ENCODE results near the gene POC5. TPM values are rescaled to one million over a fixed set of nuclear protein-coding genes. Genes with fewer than 3 reads are reported as not detected.
"Not testable (repeated sequence)": the region's sequence is repeated elsewhere in the genome, so short reads cannot be mapped to it uniquely, and the experiment has no call there.

The POC5 gene
- total RNA-seq, 4 donors from 2014 or later = 11.4 to 39.9 (median 15.0) TPM

DNA sequence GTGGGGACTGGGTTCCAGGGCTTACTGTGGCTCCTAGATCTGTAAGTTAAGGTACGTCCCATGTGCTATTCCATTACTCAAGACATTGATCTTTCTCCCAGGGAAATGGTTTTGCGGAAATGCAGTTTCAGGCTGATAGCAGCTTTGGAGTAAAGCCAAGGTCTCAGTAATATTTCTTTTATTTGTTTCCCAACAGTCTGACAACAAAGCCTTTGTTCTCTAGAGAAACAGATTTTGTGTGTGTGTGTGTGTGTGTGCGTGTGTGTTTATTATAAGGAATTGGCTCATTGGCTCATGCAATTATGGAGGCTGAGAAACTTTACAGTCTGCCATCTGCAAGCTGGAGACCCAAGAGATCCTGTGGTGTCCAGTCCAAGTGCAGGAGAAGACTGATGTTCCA is 12.1 kb upstream of the POC5 start:
- Histone ChIP-seq H3K27ac (no peak overlapping the region), H3K27me3 (no peaks in the 10 kb centered on the region), H3K36me3 (no peaks in the 10 kb centered on the region), H3K9me3 (peaks cover 0 to 7% (median 0%) of the 10 kb centered on the region in 4 donors), H3K4me3 (no peak overlapping the region), H3K4me1 (no peaks in the 10 kb centered on the region)
- 25 to 29% methylated on average over 3 of the region's 3 CpGs for WGBS, 2 donors
- TF ChIP-seq EP300 (IDR thresholded peaks at IDR 0.05) (no peak), POLR2A (IDR thresholded peaks at IDR 0.05) (no peak)
- TF ChIP-seq, protein P1, sequence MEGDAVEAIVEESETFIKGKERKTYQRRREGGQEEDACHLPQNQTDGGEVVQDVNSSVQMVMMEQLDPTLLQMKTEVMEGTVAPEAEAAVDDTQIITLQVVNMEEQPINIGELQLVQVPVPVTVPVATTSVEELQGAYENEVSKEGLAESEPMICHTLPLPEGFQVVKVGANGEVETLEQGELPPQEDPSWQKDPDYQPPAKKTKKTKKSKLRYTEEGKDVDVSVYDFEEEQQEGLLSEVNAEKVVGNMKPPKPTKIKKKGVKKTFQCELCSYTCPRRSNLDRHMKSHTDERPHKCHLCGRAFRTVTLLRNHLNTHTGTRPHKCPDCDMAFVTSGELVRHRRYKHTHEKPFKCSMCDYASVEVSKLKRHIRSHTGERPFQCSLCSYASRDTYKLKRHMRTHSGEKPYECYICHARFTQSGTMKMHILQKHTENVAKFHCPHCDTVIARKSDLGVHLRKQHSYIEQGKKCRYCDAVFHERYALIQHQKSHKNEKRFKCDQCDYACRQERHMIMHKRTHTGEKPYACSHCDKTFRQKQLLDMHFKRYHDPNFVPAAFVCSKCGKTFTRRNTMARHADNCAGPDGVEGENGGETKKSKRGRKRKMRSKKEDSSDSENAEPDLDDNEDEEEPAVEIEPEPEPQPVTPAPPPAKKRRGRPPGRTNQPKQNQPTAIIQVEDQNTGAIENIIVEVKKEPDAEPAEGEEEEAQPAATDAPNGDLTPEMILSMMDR (IDR thresholded peaks at IDR 0.05) = no peak
- no peak for DNase-seq (ENCODE audit: low spot score in 2 of 2)

DNA sequence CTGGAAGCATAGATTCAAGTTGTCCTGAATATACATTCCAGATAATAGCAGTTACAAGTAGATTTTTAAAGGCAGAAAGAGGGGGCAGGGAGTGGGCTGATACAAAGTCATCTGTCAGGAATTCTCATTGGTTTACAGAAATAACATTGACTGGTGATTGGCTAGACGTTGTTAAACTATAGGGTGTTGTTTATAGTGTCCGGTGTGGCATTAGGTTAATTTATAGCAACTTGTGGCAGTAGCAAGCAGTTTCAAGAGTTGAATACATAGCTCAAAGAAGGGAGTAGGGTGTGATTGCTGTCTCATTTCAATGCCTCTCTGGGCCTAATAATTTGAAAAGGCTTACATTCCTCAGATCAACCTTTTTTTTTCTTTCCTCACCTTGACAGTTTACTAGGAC is 10.7 kb upstream of the POC5 start:
- 73 to 83% methylated on average over 2 of the region's 2 CpGs for WGBS, 2 donors
- no peak for TF ChIP-seq EP300 (IDR thresholded peaks at IDR 0.05)
- TF ChIP-seq POLR2A (IDR thresholded peaks at IDR 0.05) = no peak
- TF ChIP-seq, protein P1 (IDR thresholded peaks at IDR 0.05) = no peak
- H3K27ac ChIP-seq = no peak overlapping the region

DNA sequence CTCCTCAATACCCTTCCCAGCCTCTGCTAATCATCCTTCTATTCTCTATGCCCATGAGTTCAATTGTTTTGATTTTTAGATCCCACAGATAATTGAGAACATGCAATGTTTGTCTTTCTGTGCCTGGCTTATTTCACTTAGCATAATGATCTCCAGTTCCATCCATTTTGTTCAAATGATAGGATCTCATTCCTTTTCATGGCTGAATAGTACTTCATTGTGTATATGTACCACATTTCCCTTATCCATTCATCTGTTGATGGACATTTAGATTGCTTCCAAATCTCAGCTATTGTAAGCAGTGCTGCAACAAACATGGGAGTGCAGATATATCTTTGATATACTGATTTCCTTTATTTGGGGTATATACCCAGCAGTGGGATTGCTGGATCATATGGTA is 9.0 kb upstream of the POC5 start:
- not testable (repeated sequence) for DNase-seq (ENCODE audit: low spot score in 2 of 2); H3K27me3 ChIP-seq; H3K9me3 ChIP-seq; H3K4me3 ChIP-seq; H3K36me3 ChIP-seq; H3K4me1 ChIP-seq; H3K27ac ChIP-seq

More for the DNA sequence above, 10.7 kb upstream of the POC5 start:
- H3K27me3 ChIP-seq = no peaks in the 10 kb centered on the region
- DNase-seq (ENCODE audit: low spot score in 2 of 2) = no peak
- H3K4me1 ChIP-seq = no peaks in the 10 kb centered on the region
- no peaks in the 10 kb centered on the region for H3K36me3 ChIP-seq
- H3K4me3 ChIP-seq = no peak overlapping the region
- H3K9me3 ChIP-seq = no peaks in the 10 kb centered on the region

DNA sequence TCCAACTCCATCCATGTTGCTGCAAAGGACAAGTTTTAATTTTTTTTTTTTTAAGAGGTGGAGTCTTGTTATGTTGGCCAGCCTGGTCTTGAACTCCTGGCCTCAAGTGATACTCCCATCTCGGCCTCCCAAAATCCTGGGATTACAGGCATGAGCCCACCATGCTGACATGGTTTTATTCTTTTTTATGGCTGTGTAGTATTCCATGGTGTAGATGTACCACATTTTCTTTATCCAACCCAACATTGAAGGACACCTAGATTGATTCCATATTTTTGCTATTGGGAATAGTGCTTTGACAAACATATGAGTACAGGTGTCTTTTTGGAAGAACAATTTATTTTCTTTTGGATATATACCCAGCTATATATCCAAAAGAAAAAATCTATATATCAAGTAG is 6.1 kb upstream of the POC5 start:
- TF ChIP-seq, protein P1 (IDR thresholded peaks at IDR 0.05) = no peak
- TF ChIP-seq EP300 (IDR thresholded peaks at IDR 0.05) = no peak
- no peak for TF ChIP-seq POLR2A (IDR thresholded peaks at IDR 0.05)
- H3K4me3 ChIP-seq = no peak overlapping the region
- no peaks in the 10 kb centered on the region for H3K36me3 ChIP-seq
- no peak overlapping the region for H3K27ac ChIP-seq
- 87 to 95% methylated on average over 1 of the region's 1 CpG for WGBS, 2 donors
- no peaks in the 10 kb centered on the region for H3K9me3 ChIP-seq
- DNase-seq (ENCODE audit: low spot score in 2 of 2) = no peak
- H3K4me1 ChIP-seq = no peaks in the 10 kb centered on the region
- no peaks in the 10 kb centered on the region for H3K27me3 ChIP-seq

DNA sequence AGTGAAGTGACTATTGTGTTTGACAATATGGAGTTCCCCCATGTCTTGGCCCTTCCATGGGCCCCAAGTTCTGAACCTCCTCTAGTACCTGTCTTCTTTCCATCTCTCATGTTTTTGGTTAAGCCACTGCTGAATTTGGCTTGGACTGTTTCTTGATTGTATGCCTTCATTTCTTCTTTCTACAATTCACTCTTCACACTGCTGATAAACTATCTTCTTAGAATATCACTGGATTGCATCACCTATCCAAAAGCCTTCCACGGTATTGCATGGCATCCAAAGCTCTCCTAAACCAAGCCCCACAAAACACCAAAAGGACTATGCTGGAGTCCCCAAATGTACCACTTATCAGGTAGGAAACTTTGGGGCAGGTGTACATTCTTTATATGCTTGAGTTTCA is 4.3 kb upstream of the POC5 start:
- Histone ChIP-seq H3K4me3 (no peak overlapping the region), H3K4me1 (peaks cover 0 to 2% (median 2%) of the 10 kb centered on the region in 4 donors), H3K27me3 (no peaks in the 10 kb centered on the region), H3K27ac (no peak overlapping the region), H3K36me3 (no peaks in the 10 kb centered on the region), H3K9me3 (no peaks in the 10 kb centered on the region)
- no peak for DNase-seq (ENCODE audit: low spot score in 2 of 2)
- TF ChIP-seq, protein P1 (IDR thresholded peaks at IDR 0.05) = no peak
- TF ChIP-seq POLR2A (IDR thresholded peaks at IDR 0.05) (no peak), EP300 (IDR thresholded peaks at IDR 0.05) (no peak)
- WGBS, 2 donors = 80 to 93% methylated on average over 1 of the region's 1 CpG

DNA sequence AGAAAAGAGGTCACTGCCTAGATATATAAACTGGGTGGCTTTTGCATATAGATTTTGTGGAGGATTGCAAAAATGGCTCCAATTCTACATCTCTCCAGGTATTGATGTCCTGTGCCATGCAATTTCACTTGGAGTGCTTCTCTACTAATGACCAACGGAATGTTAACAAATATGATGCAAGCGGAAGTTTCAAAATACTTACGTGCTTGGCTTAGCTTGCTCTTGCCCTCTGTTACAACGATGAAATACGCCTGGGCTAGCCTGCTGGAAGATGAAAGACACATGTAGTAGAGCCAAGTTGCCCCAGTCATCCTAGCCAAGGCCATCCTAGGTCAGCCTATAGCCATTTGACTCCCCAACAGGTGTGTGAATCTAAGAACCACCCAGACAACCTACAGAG is 3.6 kb upstream of the POC5 start:
- DNase-seq (ENCODE audit: low spot score in 2 of 2) = no peak
- Histone ChIP-seq H3K4me3 (no peak overlapping the region), H3K36me3 (no peaks in the 10 kb centered on the region), H3K27me3 (no peaks in the 10 kb centered on the region), H3K27ac (no peak overlapping the region), H3K4me1 (peaks cover 0 to 9% (median 9%) of the 10 kb centered on the region in 4 donors), H3K9me3 (no peaks in the 10 kb centered on the region)
- WGBS, 2 donors = 87 to 91% methylated on average over 5 of the region's 5 CpGs
- no peak for TF ChIP-seq EP300 (IDR thresholded peaks at IDR 0.05)
- TF ChIP-seq, protein P1 (IDR thresholded peaks at IDR 0.05) = no peak
- TF ChIP-seq POLR2A (IDR thresholded peaks at IDR 0.05) = no peak
